ENCODE results near the gene SSU72.

The SSU72 gene

DNA sequence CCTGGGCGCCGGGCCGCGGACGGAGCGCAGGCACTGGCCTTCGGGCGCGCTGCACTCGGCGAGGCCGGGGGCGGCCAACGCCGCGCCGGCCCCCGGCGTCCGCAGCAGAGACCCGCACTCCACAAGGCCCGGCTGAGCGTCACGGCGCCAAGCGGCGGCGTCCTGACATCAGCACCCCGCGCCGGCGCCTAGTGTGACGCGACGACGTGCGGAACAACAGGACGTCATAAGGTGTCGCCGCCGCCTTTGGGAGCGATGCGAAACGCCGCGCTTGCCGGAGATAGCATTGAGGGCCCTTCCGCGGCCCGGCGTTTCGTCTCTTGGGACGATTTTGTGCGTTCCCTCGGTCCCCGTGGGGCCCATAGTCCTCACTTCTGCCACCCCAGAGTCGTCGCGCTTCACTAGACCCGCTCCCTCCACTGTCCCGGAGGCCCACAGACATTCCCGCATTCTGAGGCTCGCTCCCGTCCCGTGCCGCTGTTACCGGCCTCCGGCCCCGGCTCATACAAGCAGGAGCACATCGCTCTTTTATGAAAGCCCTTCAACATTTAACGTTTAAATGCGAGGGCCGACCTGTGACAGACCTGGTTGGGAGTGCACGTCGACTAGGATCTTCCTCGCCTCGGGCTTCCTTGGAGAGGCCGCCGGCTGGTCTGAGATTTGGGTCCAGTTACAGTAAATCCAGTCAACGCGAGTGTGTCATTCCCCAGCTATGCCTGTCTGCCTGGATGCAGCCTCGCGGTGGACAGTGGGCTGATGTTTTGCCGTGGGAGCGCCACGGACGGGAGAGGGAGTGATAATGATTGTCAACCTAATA is at the start of gene SSU72:
SSU72 (minus strand) TSS at position 143 of the 817 bp plus-strand sequence. CDS start 306 bp downstream, outside the sequence.
- in situ Hi-C loops (cut with MboI; ENCODE audit: low sequenced_read_pairs), result no loop called here

DNA sequence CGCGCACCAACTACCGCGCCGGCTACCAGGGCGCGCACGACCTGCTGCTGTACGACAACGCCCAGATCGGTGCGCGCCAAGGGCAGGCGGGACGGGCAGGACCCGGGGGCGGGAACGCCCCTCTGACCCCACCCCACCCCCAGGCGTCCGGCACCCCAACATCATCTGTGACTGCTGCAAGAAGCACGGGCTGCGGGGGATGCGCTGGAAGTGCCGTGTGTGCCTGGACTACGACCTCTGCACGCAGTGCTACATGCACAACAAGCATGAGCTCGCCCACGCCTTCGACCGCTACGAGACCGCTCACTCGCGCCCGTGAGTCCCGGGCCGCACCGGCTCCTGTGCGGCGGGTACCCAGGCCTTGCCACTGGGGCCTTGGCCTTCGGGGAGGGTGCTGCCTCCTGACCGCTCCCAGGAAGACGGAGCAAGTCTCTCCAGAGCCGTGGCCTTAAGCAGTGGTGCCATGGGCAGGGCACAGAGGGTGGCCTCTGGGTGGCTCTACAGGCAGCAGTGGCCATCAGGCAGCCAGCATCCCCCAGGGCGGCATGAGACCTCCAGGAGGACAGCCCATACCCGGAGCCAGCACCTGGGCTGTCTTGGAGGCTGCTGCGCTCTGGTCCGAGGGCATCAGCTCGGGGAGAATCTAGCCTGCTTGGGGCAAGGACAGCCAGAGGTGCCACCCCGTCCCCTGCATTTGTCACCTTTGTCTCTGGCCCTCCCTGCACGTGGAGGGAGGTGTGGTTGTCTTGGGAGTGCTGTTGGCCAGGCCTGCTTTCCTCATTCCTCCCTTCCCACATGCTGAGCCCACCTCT is 49.2 kb upstream of the SSU72 start:
- in situ Hi-C loops (cut with MboI; ENCODE audit: low sequenced_read_pairs), result no loop called here

DNA sequence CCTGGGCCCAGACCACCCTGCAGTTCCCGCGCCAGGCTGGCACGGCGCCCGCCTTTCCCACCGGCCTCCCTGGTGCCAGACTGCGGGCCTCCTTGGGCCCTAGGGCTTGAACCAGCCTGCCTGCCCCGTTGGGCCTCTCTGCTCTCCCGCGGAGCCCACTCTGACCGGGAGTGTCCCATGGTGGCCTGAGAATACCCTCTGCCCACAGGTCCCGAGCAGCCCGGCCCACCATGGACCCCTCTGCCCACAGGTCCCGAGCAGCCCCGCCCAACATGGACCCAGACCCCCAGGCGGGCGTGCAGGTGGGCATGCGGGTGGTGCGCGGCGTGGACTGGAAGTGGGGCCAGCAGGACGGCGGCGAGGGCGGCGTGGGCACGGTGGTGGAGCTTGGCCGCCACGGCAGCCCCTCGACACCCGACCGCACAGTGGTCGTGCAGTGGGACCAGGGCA is 48.5 kb upstream of the SSU72 start:
- in situ Hi-C loops (cut with MboI; ENCODE audit: low sequenced_read_pairs), result no loop called here

DNA sequence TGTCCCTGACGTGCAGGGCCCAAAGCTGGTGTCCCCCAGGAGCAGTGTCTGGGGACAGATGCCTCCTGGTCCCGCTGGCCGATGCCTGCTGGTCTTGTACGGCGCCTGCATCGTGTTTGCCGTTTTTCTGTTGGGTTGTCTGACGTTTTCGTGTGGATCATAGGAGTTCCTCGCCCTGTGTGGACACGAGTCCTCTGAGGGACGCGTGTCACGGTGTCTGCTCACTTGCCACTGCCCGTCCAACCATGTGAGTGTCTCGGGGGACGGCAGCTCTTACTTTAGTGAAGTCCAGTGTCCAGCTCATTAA is 48.1 kb upstream of the SSU72 start:
- in situ Hi-C loops (cut with MboI; ENCODE audit: low sequenced_read_pairs), result no loop called here

DNA sequence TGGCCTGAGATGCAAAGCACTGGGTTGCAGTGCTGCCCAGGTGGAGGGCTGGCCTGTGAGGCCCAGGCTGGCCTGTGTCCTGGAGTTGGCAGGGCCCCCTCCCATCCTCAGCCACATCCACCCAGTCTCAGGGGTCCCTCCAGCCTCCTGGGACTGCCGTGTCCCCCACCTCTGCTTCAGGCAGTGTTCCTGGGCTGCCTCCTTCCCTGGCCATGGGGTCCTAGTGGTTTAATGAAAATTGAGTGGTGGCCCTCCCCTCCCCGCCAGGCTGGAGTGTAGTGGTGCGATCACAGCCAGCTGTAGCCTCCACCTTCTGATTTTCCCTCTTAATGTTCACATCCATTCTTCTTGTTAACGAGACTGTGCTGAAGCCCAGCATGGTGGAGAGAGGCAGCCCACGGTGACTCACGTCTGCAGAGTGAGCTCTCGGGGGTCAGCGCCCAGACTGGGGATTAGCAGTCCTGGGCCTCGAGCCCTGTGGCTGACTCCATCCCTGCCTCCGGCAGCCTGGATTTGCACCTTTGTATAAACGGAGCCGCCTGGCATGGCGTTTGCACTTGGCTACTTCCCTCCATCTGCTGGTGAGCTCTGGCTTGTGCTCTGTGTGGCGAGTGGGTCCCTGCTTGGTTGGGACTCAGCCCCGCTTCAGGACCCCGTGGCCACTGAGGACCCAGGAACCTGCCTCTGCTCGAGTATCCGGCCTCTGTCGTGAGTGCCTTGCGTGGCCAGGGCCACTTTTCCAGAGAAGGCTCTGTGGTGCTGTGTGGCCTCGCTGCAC is 47.5 kb upstream of the SSU72 start:
- in situ Hi-C loops (cut with MboI; ENCODE audit: low sequenced_read_pairs), result no loop called here

DNA sequence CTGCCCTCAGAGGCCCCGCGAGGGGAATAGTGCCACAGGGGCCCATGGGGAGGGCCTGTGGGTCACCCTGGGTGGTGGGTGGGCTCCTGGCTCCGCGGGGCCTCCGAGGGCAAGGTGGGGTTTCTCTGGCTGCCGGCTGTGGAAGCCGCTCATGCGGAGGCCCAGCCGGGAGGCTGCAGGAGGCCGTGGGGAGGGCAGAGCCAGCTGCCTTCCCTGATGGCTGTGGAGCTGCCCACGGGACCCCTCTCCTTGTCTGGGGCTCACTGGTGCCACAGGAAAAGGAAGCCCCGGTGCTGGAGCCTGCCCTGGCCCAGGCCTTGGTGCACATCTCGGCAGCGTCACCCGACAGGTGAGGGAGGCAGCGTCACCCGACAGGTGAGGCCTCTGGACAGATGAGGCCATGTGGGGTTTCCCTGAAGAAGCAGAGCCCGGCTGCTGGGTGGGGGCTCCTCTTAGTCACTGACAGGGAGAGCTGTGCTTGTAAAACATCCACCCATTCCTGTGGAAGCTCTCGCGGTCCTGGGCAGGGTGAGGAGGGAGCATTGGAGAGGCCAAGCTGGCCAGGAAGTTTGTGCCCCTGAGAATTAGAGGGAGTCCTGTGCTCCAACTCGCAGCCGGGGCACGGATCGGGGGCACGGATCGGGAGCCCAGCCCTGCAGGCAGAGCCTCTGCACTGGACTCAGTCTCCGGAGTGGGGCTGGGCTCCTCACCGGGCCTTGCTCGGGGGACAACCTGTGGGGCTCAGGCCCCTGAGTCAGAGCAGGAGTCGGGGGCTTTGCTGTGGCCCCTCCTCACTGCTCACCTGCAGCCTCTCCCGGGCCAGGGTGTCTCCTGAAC is 46.7 kb upstream of the SSU72 start:
- in situ Hi-C loops (cut with MboI; ENCODE audit: low sequenced_read_pairs), result no loop called here

DNA sequence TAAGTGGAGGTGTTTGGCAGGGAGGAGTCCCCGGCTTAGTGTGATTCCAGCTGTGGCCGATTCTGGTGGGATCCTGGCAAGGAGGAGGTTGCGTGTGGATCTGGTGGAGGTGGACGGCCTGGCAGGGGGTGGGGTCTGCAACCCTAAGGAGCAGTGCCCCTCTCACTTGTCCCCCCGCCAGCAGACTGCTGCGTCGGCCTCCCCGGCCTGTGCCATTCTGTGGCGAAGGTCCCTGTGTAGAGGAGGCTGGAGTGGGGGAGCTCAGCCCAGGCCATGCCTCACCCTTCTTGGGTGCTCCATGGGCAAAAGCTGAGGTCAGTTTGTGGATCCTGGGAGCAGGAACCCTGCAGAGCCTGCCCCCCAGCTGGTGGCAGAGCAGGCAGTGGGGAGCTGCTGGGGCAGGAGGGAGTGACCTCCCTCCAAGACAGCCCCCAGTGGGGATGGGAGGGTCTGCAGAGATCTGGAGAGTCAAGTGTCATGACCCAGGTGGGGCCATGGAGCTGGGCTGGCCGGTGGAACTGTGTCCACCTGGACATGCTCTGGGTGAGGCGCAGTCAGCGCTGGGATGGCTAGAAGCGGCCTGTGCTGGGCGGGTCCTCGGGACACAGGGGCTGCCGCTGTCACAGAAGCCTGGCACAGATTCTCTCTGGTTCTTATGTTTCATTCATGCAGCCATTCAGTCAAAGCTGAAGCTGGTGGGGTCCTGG is 45.9 kb upstream of the SSU72 start:
- in situ Hi-C loops (cut with MboI; ENCODE audit: low sequenced_read_pairs), result no loop called here

DNA sequence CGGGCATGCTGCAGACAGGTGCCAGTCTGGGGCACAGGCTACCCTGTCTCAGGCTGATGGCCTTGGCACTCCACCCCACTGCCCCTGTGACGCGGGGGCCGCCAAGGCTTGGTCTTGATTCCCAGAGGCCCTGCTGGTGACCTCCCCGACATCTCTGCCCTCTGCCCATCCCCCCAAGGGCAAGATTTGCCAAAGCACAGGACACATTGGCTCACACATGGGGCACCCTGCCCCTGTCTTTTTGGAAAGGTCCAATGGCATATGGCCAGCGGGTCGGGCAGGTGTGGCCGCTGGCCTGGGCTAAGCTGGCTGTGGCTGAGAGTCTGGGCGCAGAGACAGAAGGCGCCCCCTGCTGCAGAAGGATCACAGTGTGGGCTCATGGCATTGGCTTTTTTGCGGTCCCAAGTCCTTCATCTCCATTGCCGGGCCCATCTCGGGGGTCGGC is 45.3 kb upstream of the SSU72 start:
- in situ Hi-C loops (cut with MboI; ENCODE audit: low sequenced_read_pairs), result no loop called here

DNA sequence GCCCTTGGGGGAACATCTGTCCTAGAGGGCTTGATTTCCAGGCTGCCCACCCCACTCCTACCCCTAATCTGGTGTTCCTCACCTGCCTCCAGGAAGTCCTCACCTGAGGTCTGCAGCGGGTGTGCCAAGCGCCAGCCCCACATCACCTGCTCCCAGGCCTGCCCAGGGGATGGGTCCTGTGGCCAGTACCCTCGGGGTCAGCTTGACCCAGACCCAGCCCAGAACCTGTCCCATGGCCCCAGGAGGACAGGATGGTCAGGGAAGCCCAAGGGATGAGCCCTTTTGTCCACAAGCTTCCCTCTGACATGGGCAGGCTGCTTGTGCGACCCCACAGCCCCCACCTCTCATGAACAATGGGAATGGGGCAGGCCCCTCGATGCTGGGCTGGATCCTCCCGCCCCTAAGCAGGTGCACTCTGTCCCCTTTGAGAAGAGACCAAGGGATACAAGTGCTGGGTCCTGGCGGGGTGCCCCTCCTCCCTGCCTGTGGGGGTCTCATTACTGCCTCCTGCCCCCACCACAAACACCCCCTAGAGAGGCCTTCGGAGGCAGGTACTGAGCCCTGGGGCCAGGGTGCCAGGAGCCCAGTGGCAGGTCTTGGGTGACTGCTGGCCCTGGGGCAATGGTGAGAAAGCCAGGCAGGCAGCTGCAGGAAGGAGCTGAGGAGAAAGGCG is 43.9 kb upstream of the SSU72 start:
- in situ Hi-C loops (cut with MboI; ENCODE audit: low sequenced_read_pairs), result no loop called here

DNA sequence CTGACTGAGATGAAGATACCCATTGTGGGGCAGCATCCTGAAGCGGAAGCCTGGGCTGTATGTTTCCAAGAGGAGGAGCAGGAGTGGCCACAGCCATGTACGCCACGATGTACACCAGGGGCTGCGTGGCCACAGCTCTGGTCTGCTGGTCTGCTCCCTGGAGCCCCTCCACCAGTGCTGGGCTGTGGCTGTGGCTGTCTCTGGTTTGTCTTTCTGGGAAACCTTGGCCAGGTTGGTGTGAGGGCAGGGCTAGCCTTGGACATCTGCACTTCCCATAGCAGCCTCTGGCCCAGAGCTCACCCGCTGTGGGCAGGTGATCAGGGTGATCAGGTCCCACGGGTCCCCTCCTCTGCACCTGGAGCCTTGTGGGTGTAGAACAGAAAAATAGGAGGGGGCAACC is 43.3 kb upstream of the SSU72 start:
- in situ Hi-C loops (cut with MboI; ENCODE audit: low sequenced_read_pairs), result no loop called here

DNA sequence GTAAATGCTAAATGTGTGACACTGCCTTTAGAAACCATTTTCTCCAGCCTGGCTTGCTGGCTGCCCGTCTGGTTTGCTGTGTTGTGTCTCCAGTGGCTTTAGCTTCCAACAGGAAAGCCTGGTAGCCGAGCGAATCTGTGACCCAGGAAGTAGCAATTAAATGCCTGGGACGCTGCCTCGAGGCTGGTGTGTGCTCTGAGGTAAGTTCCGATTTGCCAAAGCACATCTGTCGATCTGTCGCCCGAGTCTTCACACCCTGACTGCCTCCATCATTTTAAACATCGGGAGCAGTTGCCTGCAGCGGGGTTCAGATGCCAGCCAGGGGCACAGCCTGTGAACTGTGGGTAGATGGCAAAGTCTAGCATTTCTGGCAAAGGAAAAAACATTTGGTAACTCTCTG is 42.9 kb upstream of the SSU72 start:
- in situ Hi-C loops (cut with MboI; ENCODE audit: low sequenced_read_pairs), result no loop called here

DNA sequence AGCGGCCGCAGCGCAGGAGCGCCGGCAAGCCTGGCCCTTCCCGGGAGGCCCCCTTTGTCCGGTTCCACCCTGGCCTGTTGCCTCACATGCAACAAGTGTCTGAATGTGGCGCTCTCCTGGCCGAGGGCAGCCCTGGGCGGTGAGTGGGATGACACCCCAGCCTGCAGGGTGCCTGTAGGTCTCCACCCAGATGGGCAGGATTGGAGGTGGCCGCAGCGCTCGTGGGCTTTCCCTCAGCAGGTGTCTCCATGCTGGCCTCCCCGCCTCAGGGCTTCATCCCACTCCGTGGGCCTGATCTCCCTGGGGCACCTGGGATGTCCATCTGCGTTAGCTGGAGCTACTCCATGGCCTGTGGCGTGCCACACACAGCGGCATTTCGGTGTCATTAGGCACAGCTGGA is 42.2 kb upstream of the SSU72 start:
- in situ Hi-C loops (cut with MboI; ENCODE audit: low sequenced_read_pairs), result no loop called here

DNA sequence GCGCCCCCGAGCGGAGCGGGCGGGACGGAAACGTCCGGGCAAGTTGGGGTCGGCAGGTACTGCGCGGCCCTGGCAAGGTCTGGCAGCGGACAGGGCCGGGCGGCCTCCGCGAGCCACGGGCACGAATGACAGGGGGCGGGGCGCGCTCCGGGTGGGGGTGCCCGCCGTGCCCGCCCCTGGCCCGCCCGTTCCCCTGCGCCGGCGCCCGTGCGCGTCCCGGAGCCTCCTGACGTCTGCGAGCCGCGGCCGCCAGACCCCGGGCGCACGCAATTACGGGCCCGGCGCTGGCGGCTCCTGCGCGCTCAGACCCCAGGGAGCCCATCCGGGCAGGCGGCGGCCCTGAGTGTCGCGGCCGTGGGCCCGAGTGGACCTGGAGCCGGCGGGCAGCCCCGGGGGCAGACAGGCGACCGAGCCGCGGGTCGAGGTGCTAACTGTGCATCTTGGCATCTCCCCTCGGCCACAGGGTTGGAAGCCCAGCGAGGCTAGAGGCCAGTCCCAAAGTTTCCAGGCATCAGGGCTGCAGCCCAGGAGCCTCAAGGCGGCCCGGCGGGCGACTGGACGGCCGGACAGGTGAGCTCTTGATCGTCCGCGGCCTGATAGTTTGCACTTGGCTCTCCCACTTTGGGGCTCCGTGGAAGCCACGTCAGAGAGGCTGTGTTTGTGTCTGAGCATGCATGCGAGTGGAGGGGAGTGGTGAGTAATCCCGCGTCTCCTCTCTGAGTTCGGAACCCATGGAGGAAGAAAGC is 41.6 kb upstream of the SSU72 start:
- in situ Hi-C loops (cut with MboI; ENCODE audit: low sequenced_read_pairs), result no loop called here

DNA sequence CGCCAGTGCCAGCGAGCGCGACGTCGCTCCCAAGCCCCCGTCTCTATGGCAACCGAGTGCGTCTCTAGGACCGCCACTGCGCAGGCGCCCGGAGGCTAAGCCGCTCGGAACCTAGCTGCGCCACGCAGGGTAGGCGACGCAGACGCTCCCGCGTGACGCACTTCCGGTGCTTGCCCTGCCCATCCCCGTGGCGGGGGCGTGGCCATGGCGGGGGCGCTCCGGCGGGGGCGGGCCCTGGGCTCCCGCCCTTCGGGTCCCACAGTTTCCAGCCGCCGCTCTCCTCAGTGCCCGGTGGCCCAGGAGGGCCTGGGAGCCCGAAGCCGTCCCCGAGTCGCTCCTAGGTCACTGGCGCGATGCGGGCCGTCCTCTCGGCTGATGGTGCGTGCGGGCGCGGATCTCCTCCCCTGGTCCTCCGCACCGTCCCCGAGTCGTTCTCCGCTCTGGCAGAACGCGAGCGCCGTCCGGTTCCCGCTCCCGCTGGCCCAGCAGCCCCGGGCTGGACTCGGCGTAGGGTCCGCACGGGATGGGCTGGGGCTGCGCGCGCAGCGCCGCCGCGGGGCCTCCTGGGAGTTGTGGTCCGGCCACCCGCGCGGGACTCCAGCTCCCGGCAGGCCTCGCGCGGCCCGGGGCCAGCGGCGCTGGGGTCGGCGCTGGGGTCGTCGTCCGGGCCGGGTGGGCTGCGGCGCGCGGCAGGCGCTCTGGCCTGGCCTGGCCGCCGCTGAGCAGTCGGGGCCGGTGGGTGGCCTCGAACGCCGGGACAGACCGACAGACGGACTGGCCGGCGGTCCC is 40.8 kb upstream of the SSU72 start, which contains the start of gene MIB2:
MIB2 (plus strand) TSS at position 245 of the 789 bp plus-strand sequence. CDS start 7,953 bp downstream, outside the sequence.
- in situ Hi-C loops (cut with MboI; ENCODE audit: low sequenced_read_pairs), result no loop called here

DNA sequence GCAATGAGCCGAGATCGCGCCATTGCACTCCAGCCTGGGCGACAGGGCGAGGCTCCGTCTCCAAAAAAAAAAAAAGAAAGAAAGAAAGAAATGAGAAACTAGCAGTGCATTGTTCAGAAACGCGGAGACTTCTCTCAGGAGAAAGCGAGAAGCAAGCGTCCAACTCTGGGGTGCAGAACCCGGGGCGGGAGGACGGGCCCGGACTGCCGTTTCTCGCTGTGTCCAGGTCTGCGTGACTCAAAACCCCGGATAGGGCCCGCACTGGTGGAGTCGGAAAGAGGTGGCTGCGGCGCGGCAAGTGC is 40.2 kb upstream of the SSU72 start:
- in situ Hi-C loops (cut with MboI; ENCODE audit: low sequenced_read_pairs), result no loop called here

DNA sequence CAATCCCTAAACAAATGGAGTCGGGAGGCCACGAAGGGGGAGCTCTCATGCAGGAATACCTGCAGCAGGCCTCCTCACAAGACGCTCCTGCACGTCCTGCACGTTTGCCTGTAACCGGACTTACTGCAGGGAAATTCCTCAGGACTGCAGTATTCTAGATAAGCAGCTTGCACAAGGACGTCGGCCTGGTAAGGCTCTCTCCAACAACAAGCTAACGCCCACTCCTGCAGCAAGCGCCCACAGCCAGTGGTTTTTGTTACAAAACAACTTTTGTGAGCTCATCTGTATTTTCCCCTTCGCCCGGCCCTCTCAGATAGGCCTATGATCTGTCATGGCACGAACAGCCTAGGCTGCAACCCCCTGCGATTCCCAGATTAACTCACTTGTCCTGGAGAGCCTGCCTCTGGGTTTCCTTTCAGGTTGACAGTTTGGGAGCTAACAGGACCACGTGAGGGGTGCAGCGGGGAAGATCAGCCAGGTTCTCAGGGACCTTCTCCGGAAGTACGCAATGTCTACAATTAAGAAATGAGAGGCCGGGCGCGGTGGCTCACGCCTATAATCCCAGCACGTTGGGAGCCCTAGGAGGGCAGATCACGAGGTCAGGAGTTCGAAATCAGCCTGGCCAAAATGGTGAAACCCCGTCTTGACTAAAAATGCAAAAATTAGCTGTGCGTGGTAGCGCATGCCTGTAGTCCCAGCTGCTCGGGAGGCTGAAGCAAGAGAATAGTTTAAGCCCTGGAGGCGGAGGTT is 39.7 kb upstream of the SSU72 start:
- in situ Hi-C loops (cut with MboI; ENCODE audit: low sequenced_read_pairs), result no loop called here

DNA sequence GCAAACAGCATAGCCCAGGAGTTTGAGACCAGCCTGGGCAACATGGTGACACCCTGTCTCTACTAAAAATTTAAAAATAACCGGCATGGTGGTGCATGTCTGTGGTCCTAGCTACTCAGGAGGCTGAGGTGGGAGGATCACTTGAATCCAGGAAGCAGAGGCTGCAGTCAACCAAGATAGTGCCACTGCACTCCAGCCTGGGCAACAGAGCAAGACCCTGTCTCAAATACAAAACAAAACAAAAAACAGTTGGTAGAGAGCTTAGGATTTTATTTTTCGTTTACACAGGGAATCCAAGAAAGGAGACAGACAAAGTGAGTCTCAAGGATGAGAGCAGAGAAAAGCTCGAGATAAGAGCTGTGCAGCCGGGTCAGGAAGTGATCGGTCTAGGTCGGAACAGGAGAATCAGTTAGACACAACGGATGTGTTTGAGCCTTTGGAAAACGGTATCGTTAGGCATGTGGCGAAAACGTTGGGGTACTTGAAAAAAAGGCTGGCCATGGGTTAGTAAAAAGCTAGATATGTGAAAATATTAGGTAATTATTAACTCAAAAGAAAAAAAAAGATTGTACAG is 38.9 kb upstream of the SSU72 start:
- in situ Hi-C loops (cut with MboI; ENCODE audit: low sequenced_read_pairs), result no loop called here
